Activated CD8-positive, alpha-beta T cell treated with anti-CD3 and anti-CD28 coated beads for 36 hours (primary cell): Measurements from ENCODE around the gene ALDH3A2. TPM values are rescaled to one million over a fixed set of nuclear protein-coding genes. Genes with fewer than 3 reads are reported as not detected.

ENCODE experiments used
- ATAC-seq: fragments of 200-7000 bp; cut with Tn5 transposase; one replicate; pipeline ENCODE4 v1.10.0; 2021; ENCODE audit warnings: mild to moderate bottlenecking, moderate library complexity
- CTCF ChIA-PET: fragments of 350-600 bp; sonication (Branson Sonifier 250); formaldehyde crosslinking; loops from one replicate; lab custom pipeline; 2021; ENCODE audit warnings: antibody characterized with exemption; lab: Charles Lee
- POLR2A ChIA-PET: fragments of 350-600 bp; sonication (Branson Sonifier 250); formaldehyde crosslinking; loops from one replicate; lab custom pipeline; 2021; ENCODE audit warnings: antibody characterized with exemption; lab: Charles Lee
- DNase-seq: peaks from one replicate; pipeline ENCODE4 v3.0.0-alpha.2; 2020
- H3K27ac Mint-ChIP-seq: one replicate; pipeline ENCODE4 v1.8.0; 2021; ENCODE audit warnings: mild to moderate bottlenecking, mixed read lengths
- H3K27me3 Mint-ChIP-seq: one replicate; pipeline ENCODE4 v1.8.0; 2021; ENCODE audit warnings: mixed read lengths
- H3K36me3 Mint-ChIP-seq: one replicate; pipeline ENCODE4 v1.8.0; 2021; ENCODE audit warnings: low read depth, mixed read lengths
- H3K4me1 Mint-ChIP-seq: one replicate; pipeline ENCODE4 v1.8.0; 2021; ENCODE audit warnings: low read depth, mixed read lengths
- H3K4me3 Mint-ChIP-seq: one replicate; pipeline ENCODE4 v1.8.0; 2021; ENCODE audit warnings: mild to moderate bottlenecking, moderate library complexity, mixed read lengths
- H3K9me3 Mint-ChIP-seq: one replicate; pipeline ENCODE4 v1.8.0; 2021; ENCODE audit warnings: mixed read lengths
- intact Hi-C: fragments of 100-400 bp; cut with micrococcal nuclease; formaldehyde crosslinking; loops from one replicate; pipeline ENCODE4 v1.10.0; 2022
- total RNA-seq, 2 experiments: library from RNA; stranded (reverse); gene quantifications; one replicate each; pipeline ENCODE4 v1.2.3, GENCODE V29; 2021
- TF ChIP-seq, protein P1 (sequence below): fragments of 200-600 bp; IDR thresholded peaks from one replicate; pipeline ENCODE4 v1.8.0; 2022; ENCODE audit warnings: antibody characterized with exemption, mild to moderate bottlenecking

ALDH3A2 gene
- total RNA-seq, 2 experiments from 2014 or later = 17.6 to 20.3 TPM

DNA sequence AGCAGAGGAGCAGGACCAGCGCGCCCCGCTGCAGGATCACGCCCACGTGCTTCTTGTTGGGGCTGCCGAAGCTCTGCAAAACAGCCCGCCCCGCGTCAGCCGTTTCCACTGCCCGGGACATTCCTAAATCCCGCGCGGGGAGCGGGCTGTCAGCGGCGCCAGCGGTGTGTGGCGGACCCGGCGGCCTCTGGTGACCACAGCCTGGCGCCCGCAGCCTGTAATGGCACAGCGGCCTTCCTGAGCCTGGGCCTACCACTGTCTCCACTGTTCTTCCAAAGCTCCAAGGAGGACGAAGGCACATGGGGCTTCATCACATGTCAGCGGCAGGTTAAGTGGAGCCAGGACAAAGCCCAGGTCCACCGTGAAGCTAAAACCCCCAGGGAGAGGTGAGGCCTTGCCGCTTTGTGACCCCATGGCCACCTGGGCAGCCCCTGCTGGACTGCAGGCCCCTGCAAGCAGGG is 65.4 kb downstream of the ALDH3A2 start:
- H3K27ac Mint-ChIP-seq = no peak overlapping the region
- ChIA-PET POLR2A (no interaction called here), CTCF (interaction anchor here (1.5 kb wide), 1 partner anchor 53 kb away, joined by 4 read pairs; no protein-coding TSS in a partner anchor)
- no peaks in the 10 kb centered on the region for H3K36me3 Mint-ChIP-seq
- no peaks in the 10 kb centered on the region for H3K4me1 Mint-ChIP-seq
- H3K9me3 Mint-ChIP-seq = no peaks in the 10 kb centered on the region
- intact Hi-C loops = no loop called here
- ATAC-seq (no peak), DNase-seq (no peak)
- TF ChIP-seq, protein P1, sequence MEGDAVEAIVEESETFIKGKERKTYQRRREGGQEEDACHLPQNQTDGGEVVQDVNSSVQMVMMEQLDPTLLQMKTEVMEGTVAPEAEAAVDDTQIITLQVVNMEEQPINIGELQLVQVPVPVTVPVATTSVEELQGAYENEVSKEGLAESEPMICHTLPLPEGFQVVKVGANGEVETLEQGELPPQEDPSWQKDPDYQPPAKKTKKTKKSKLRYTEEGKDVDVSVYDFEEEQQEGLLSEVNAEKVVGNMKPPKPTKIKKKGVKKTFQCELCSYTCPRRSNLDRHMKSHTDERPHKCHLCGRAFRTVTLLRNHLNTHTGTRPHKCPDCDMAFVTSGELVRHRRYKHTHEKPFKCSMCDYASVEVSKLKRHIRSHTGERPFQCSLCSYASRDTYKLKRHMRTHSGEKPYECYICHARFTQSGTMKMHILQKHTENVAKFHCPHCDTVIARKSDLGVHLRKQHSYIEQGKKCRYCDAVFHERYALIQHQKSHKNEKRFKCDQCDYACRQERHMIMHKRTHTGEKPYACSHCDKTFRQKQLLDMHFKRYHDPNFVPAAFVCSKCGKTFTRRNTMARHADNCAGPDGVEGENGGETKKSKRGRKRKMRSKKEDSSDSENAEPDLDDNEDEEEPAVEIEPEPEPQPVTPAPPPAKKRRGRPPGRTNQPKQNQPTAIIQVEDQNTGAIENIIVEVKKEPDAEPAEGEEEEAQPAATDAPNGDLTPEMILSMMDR = no peak
- no peak overlapping the region for H3K4me3 Mint-ChIP-seq
- H3K27me3 Mint-ChIP-seq = no peaks in the 10 kb centered on the region

DNA sequence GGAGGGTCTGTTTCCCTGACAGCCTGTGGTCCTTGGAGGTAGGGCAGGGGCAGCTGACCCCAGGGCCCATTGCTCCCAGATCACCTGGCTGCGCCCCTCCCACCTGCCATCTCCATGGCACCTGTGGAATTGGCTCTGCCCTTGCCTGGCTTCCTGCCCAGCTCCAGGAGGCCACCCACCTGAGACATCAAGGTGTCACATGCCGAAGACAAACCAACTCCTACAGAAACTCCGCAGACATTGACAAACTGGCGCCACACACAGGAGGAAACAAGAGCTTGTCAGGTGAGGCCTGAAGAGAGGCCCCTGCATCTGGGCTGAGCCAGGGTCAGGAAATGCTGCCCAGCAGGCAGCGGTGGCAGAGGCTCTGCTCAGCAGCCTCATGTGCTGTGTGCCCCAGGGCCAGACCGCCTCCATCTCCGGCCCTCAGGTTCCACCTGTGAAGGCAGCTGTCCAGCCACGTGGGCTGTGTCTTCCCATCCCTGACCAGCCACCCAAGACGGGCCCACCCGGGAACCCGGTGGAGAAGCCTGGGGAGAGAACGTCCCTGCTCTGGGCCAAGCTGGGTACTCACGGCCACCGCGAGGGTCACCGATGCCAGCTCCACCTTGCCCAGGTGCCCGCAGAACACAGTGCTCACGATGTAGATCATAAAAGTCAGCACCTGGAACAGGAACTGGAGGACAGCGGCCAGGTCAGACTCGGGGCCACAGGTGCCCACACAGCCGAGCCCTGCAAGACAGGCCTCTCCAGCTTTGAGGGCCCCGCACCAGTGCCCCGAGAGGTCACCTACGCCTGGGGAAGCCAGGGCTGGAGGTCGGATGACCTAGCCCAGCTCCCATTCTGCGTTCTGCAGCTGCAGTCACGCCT is 66.2 kb downstream of the ALDH3A2 start:
- CTCF ChIA-PET = interaction anchor here (1.5 kb wide), 1 partner anchor 52 kb away, joined by 4 read pairs; no protein-coding TSS in a partner anchor

DNA sequence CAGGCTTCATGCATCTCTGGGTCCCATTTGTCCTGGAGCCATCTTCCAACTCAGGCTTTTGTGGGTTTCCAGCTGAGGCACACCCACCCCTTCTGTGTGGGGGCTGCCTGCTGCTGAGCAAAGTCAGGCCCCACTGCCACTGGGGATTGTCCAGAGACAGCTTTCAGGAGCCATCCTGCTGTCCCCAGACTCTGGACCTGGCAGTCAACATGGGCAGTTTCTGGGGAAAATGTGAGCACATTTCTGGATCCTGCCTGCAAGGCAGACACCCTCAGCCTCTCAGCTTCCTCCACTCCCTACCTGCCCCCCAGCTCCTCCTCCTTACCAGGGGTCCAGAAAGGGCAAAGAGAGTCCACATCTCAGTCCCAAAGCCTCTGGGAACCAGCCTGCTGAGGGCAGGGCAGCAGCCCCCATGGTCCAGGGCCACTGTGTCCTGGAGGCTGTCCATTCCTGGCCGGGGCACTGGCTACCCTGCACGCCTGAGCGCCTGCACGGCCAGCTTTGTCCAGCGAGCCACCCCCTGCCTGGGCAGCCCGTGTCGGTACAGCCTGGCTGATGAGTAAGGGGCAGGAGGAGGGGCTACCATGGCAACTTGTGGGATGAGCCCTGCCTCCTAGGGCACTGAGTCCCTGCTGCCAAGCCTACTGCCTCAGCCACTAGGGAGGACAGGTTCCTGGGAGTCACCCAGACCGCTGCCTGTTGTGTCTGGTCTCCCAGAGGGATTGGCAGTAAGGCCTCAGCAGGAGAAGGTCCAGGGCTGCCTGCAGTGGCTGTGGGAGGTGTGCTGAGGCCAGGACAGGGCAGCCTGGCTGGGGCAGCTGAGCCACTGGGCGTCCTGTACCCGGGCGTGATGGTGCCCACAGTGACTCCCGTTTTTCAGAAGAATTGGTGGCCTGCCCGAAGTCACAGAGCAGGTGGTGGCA is 67.8 kb downstream of the ALDH3A2 start, which contains the start of gene SLC47A2:
Gene SLC47A2 (minus strand): TSS at position 477 of the 923 bp plus-strand sequence. CDS start 29 bp downstream, at position 448.
- no peaks in the 10 kb centered on the region for H3K9me3 Mint-ChIP-seq
- ATAC-seq (no peak), DNase-seq (no peak)
- intact Hi-C loops = no loop called here
- H3K4me1 Mint-ChIP-seq = no peaks in the 10 kb centered on the region
- POLR2A ChIA-PET = no interaction called here
- TF ChIP-seq, protein P1 = no peak
- H3K4me3 Mint-ChIP-seq = no peak within 1 kb of the TSS
- CTCF ChIA-PET = interaction anchor here (1.1 kb wide), 1 partner anchor 49 kb away, joined by 3 read pairs; no protein-coding TSS in a partner anchor
- H3K36me3 Mint-ChIP-seq = no peaks in the 10 kb centered on the region
- no peaks in the 10 kb centered on the region for H3K27me3 Mint-ChIP-seq
- H3K27ac Mint-ChIP-seq = no peak within 1 kb of the TSS

More for the DNA sequence above, 66.2 kb downstream of the ALDH3A2 start:
- no peak overlapping the region for H3K4me3 Mint-ChIP-seq
- H3K9me3 Mint-ChIP-seq = no peaks in the 10 kb centered on the region
- POLR2A ChIA-PET = no interaction called here
- no peaks in the 10 kb centered on the region for H3K4me1 Mint-ChIP-seq
- TF ChIP-seq, protein P1 = no peak
- no peak for DNase-seq
- H3K27me3 Mint-ChIP-seq = no peaks in the 10 kb centered on the region
- ATAC-seq = no peak
- intact Hi-C loops = no loop called here
- H3K27ac Mint-ChIP-seq = no peak overlapping the region
- H3K36me3 Mint-ChIP-seq = no peaks in the 10 kb centered on the region

DNA sequence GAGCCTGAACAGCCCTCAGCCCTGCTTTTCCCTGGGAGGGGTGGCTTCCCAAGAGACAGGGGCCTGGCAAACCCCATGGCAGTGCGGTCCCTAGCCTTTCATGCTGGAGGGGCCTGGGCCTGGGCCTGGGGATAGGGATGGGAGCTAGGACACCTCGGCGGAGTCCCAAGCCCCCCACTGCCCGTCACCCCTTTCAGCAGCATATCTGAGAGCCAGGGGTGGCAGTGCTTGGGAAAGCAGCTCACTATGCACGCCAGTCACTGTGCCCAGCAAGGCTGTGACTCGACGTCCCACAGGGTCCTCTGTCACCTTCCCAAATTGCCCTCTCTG is 68.4 kb downstream of the ALDH3A2 start:
- DNase-seq = no peak
- H3K4me1 Mint-ChIP-seq = no peaks in the 10 kb centered on the region
- H3K27ac Mint-ChIP-seq = no peak overlapping the region
- POLR2A ChIA-PET = no interaction called here
- TF ChIP-seq, protein P1 = no peak
- CTCF ChIA-PET = interaction anchor here (1.1 kb wide), 1 partner anchor 49 kb away, joined by 3 read pairs; no protein-coding TSS in a partner anchor
- intact Hi-C loops = no loop called here
- no peaks in the 10 kb centered on the region for H3K27me3 Mint-ChIP-seq
- H3K4me3 Mint-ChIP-seq = no peak overlapping the region
- H3K36me3 Mint-ChIP-seq = no peaks in the 10 kb centered on the region
- H3K9me3 Mint-ChIP-seq = no peaks in the 10 kb centered on the region
- ATAC-seq = no peak
